ENCODE measurements around the gene PHF24. TPM values are rescaled to one million over a fixed set of nuclear protein-coding genes. Genes with fewer than 3 reads are reported as not detected.

Gene PHF24
- polyA plus RNA-seq, 1 of the 3 experiments (the other 2 are of a cell fraction) = not detected

DNA sequence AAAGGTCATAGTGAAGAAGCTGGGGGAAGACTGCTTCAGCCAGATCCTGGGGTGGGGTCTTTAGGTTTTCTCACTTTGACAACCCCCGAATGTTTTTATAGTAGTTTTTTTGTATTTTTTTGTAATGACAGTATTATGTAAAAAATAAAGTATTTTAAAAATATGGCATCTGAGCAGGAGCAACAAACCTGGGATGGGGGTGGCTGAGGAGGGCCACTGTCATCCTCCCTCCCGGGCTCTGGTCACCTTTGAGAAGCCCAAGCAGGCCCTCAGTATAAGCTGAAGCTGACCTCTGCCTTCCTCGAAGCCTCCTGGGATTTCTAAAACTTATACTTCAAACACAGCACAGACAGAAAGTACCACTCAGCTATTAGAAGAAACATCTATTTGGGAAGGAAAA lies 40.2 kb downstream of the PHF24 start (continued):
- TF ChIP-seq REST (IDR thresholded peaks at IDR 0.05; ENCODE audit: low read depth, low read length) (no peak), TAF1 (IDR thresholded peaks at IDR 0.05; ENCODE audit: borderline replicate concordance, low read depth, low read length) (no peak), MXI1 (IDR thresholded peaks at IDR 0.05; ENCODE audit: low read depth, low read length) (no peak)

DNA sequence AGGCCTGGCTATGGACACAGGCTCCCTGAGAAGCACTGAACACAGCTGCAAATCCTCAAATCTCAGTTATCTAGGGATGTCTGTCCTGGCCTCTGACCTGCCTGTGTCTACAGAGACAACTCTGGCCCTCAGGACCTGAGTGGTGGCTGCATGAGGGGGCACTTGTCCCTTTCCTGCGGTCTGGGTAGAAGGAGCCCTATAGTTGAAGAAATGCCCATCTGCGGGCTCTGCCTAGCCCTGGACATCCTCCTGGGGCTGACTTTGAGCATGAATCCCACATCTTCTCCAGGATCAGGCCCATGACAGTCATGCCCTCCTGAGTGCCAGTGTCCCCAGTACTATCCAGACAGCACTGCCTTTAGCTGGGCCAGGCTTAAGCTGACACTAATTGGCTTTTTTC lies 41.5 kb downstream of the PHF24 start:
- Histone ChIP-seq H3K9me2 (no peaks in the 10 kb centered on the region), H4K20me1 (ENCODE audit: insufficient read depth) (no peaks in the 10 kb centered on the region), H3K79me2 (ENCODE audit: insufficient read depth) (no peaks in the 10 kb centered on the region), H3K9me3 (no peaks in the 10 kb centered on the region), H3F3A (replicated peaks; ENCODE audit: insufficient read depth) (peaks cover 3% of the 10 kb centered on the region), H2AFZ (ENCODE audit: low read depth) (no peak overlapping the region), H3K27me3 (ENCODE audit: insufficient read depth) (no peaks in the 10 kb centered on the region), H3K4me3 (ENCODE audit: low read depth in 2 of 2, low read length in 1 of 2) (no peak overlapping the region), H3K4me2 (no peak overlapping the region), H3K4me1 (ENCODE audit: control insufficient read depth in 1 of 2, insufficient read depth in 2 of 2, low read depth in 1 of 2, low read length in 1 of 2) (peaks cover 0 to 4% of the 10 kb centered on the region in 2 experiments; a peak in 1 of 4 replicates), H3K27ac (ENCODE audit: low read depth in 2 of 2, low read length in 1 of 2) (no peak overlapping the region), H3K36me3 (replicated peaks in 1 of 2; ENCODE audit: control insufficient read depth in 1 of 2, insufficient read depth in 2 of 2, low read length in 1 of 2) (peaks cover 7 to 24% of the 10 kb centered on the region in 2 experiments), H3K9ac (no peak overlapping the region)
- ChIA-PET POLR2A (no interaction called here), CTCF (interaction anchor here (4.1 kb wide), 1 partner anchor 100 kb away, joined by 24 read pairs; no protein-coding TSS in a partner anchor)
- TF ChIP-seq CTCF (IDR thresholded peaks at IDR 0.05) = no peak
- no peak for TF ChIP-seq USF2 (IDR thresholded peaks at IDR 0.05; ENCODE audit: borderline replicate concordance, low read depth, low read length)
- DNase-seq = no peak
- WGBS (ENCODE audit: low lambda C conversion rate) = 100% methylated on average over 2 of the region's 2 CpGs

All from SK-N-SH (cell line).